ENCODE measurements around the gene C6.

GRCh38 chr5:41218929-41219657, 5.8 kb upstream of the C6 start:
- no peak for TF ChIP-seq CTCF (IDR thresholded peaks at IDR 0.05; ENCODE audit: insufficient read depth, low read length, poor library complexity, severe bottlenecking)
- TF ChIP-seq EZH2phosphoT487 (conservative IDR thresholded peaks at IDR 0.05; ENCODE audit: low read length): no peak
